ENCODE data around the gene PCSK2. TPM values are rescaled to one million over a fixed set of nuclear protein-coding genes. Genes with fewer than 3 reads are reported as not detected.

PCSK2 gene
- total and polyA plus RNA-seq, 2 donors (not counting 3 experiments of a cell fraction or from before 2014, with no cell fraction given), result not detected

- POLR2A ChIA-PET, result no interaction called here
- Histone ChIP-seq H3K9ac (replicated peaks; ENCODE audit: extremely low read depth, insufficient read depth, low read length) (no peak overlapping the region), H2AFZ (ENCODE audit: low read depth, low read length) (no peak overlapping the region), H3K79me2 (ENCODE audit: control insufficient read depth, insufficient read depth, low read length) (no peaks in the 10 kb centered on the region), H3K4me3 (replicated peaks in 1 of 3; ENCODE audit: insufficient read depth in 1 of 3, low read depth in 1 of 3, low read length in 3 of 3) (no peak overlapping the region), H3K27ac (ENCODE audit: insufficient read depth, low read depth, low read length) (no peak overlapping the region), H3K36me3 (ENCODE audit: control insufficient read depth in 2 of 2, extremely low read depth in 1 of 2, insufficient read depth in 2 of 2, low read length in 2 of 2) (no peaks in the 10 kb centered on the region), H3K4me1 (ENCODE audit: control insufficient read depth, extremely low read depth, insufficient read depth, low read length) (no peaks in the 10 kb centered on the region), H3K4me2 (ENCODE audit: insufficient read depth, low read length) (no peak overlapping the region), H3K9me1 (replicated peaks; ENCODE audit: control insufficient read depth, extremely low read depth, insufficient read depth, low read length) (no peaks in the 10 kb centered on the region), H3K27me3 (ENCODE audit: control insufficient read depth in 2 of 2, insufficient read depth in 2 of 2, low read length in 2 of 2) (no peaks in the 10 kb centered on the region), H3K9me3 (replicated peaks; ENCODE audit: control insufficient read depth, insufficient read depth, low read length) (peaks cover 3% of the 10 kb centered on the region), H4K20me1 (replicated peaks; ENCODE audit: control insufficient read depth, extremely low read depth, insufficient read depth, low read length) (no peaks in the 10 kb centered on the region)
- intact Hi-C loops (cut with micrococcal nuclease), result no loop called here
- DNase-seq (ENCODE audit: low read depth, low spot score) (no peak), FAIRE-seq (no peak)
- TF ChIP-seq MAX (IDR thresholded peaks at IDR 0.05; ENCODE audit: insufficient read depth, insufficient read length), result no peak
- dilution Hi-C loops (cut with MboI; ENCODE audit: extremely low pct_ligation_motif_present, low sequenced_read_pairs), result no loop called here
- CTCF ChIA-PET, result no interaction called here
- no TSS peak for BruUV-seq (replicated peaks)
Measured at GRCh38 chr20:17179840-17180239, 47.0 kb upstream of the PCSK2 start.

GRCh38 chr20:17189976-17190695, 36.7 kb upstream of the PCSK2 start:
- Histone ChIP-seq H3K4me1 (ENCODE audit: control insufficient read depth, extremely low read depth, insufficient read depth, low read length) (no peaks in the 10 kb centered on the region), H3K9me1 (replicated peaks; ENCODE audit: control insufficient read depth, extremely low read depth, insufficient read depth, low read length) (no peaks in the 10 kb centered on the region), H3K27me3 (ENCODE audit: control insufficient read depth in 2 of 2, insufficient read depth in 2 of 2, low read length in 2 of 2) (no peaks in the 10 kb centered on the region), H3K79me2 (ENCODE audit: control insufficient read depth, insufficient read depth, low read length) (no peaks in the 10 kb centered on the region), H3K9me3 (replicated peaks; ENCODE audit: control insufficient read depth, insufficient read depth, low read length) (no peaks in the 10 kb centered on the region), H3K9ac (replicated peaks; ENCODE audit: extremely low read depth, insufficient read depth, low read length) (no peak overlapping the region), H3K27ac (ENCODE audit: insufficient read depth, low read depth, low read length) (no peak overlapping the region), H3K4me2 (ENCODE audit: insufficient read depth, low read length) (no peak overlapping the region), H3K36me3 (ENCODE audit: control insufficient read depth in 2 of 2, extremely low read depth in 1 of 2, insufficient read depth in 2 of 2, low read length in 2 of 2) (no peaks in the 10 kb centered on the region), H4K20me1 (replicated peaks; ENCODE audit: control insufficient read depth, extremely low read depth, insufficient read depth, low read length) (no peaks in the 10 kb centered on the region), H3K4me3 (replicated peaks in 1 of 3; ENCODE audit: insufficient read depth in 1 of 3, low read depth in 1 of 3, low read length in 3 of 3) (no peak overlapping the region), H2AFZ (ENCODE audit: low read depth, low read length) (no peak overlapping the region)
- TF ChIP-seq FOS (IDR thresholded peaks at IDR 0.05; ENCODE audit: borderline replicate concordance, insufficient read depth, low read length), result no peak
- TF ChIP-seq JUN (IDR thresholded peaks at IDR 0.05; ENCODE audit: borderline replicate concordance, insufficient read depth, insufficient read length, low read depth), result no peak
- TF ChIP-seq POLR2AphosphoS5 (IDR thresholded peaks at IDR 0.05; ENCODE audit: insufficient read depth, low read depth, low read length), result no peak
- no peak for TF ChIP-seq MAX (IDR thresholded peaks at IDR 0.05; ENCODE audit: insufficient read depth, insufficient read length)
- TF ChIP-seq GATA2 (IDR thresholded peaks at IDR 0.05; ENCODE audit: insufficient read depth, insufficient read length, low read depth, low read length), result no peak
- TF ChIP-seq MYC (IDR thresholded peaks at IDR 0.05; ENCODE audit: low read depth, low read length), result no peak
- TF ChIP-seq, protein P1, sequence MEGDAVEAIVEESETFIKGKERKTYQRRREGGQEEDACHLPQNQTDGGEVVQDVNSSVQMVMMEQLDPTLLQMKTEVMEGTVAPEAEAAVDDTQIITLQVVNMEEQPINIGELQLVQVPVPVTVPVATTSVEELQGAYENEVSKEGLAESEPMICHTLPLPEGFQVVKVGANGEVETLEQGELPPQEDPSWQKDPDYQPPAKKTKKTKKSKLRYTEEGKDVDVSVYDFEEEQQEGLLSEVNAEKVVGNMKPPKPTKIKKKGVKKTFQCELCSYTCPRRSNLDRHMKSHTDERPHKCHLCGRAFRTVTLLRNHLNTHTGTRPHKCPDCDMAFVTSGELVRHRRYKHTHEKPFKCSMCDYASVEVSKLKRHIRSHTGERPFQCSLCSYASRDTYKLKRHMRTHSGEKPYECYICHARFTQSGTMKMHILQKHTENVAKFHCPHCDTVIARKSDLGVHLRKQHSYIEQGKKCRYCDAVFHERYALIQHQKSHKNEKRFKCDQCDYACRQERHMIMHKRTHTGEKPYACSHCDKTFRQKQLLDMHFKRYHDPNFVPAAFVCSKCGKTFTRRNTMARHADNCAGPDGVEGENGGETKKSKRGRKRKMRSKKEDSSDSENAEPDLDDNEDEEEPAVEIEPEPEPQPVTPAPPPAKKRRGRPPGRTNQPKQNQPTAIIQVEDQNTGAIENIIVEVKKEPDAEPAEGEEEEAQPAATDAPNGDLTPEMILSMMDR (IDR thresholded peaks at IDR 0.05; ENCODE audit: extremely low read depth in 1 of 2, insufficient read depth in 1 of 2, low read depth in 1 of 2, low read length in 2 of 2), result no peak
- no peak for TF ChIP-seq EZH2 (IDR thresholded peaks at IDR 0.05; ENCODE audit: borderline replicate concordance, low read depth, low read length, severe bottlenecking)
- TF ChIP-seq POLR2A (IDR thresholded peaks at IDR 0.05; ENCODE audit: low read depth, low read length), result no peak
- FAIRE-seq (no peak), DNase-seq (ENCODE audit: low read depth, low spot score) (no peak)
- POLR2A ChIA-PET, result no interaction called here
- CTCF ChIA-PET, result no interaction called here
- no TSS peak for BruUV-seq (replicated peaks)
- intact Hi-C loops (cut with micrococcal nuclease), result no loop called here
- dilution Hi-C loops (cut with MboI; ENCODE audit: extremely low pct_ligation_motif_present, low sequenced_read_pairs), result no loop called here

All from endothelial cell of umbilical vein (primary cell).